H1 (cell line): ENCODE data around the gene STX10. TPM values are rescaled to one million over a fixed set of nuclear protein-coding genes. Genes with fewer than 3 reads are reported as not detected.

Experiments used
- ASH2L ChIP-seq: fragments of 200-600, 300-600 bp; sonication (generic); IDR thresholded peaks from one replicate; pipeline ENCODE4 v1.7.1; 2017; ENCODE audit warnings: low read length
- PHF8 ChIP-seq: fragments of 200-600 bp; sonication (generic); conservative IDR thresholded peaks from 2 replicates; pipeline ENCODE4 v1.7.1; 2012; ENCODE audit warnings: low read depth, mild to moderate bottlenecking, inconsistent platforms, low read length, moderate library complexity
- POLR2AphosphoS5 ChIP-seq: IDR thresholded peaks from 2 replicates; pipeline ENCODE4 v1.6.1; 2011; ENCODE audit warnings: low read depth, low read length
- polyA plus RNA-seq, 7 experiments: library from polyadenylated mRNA; depleted of rRNA in 3 of 7; stranded (reverse) in 5 of 7; unstranded in 2 of 7; fragments of >200 nt in 5 of 7; fragments of 200-250 nt in 2 of 7; gene quantifications; 1 replicate in 5 of 7; 2 replicates in 1 of 7; 4 replicates in 1 of 7; pipeline versions ENCODE4 v1.2.1 to v1.2.3, GENCODE V29; 2011 to 2013; ENCODE audit warnings: missing spikeins in 2 of 7, mixed read lengths in 2 of 7
- total RNA-seq: library from RNA; stranded (reverse); fragmentation: NEBNext Ultra II Directional; extraction: Animal tissue kit (Norgen Biotek cat#: 25700); gene quantifications from 2 replicates; pipeline ENCODE4 v1.2.1, GENCODE V29; 2021
- TF ChIP-seq, protein P1 (sequence below): fragments of 300-600 bp; sonication (generic); IDR thresholded peaks from 2 replicates; pipeline ENCODE4 v1.7.1; 2012; ENCODE audit warnings: low read length, moderate library complexity, mild to moderate bottlenecking, inconsistent platforms; ENCODE audit not compliant: insufficient replicate concordance

Gene STX10
- total and polyA plus RNA-seq, 2 of the 8 experiments (the other 6 are each of a cell fraction or from before 2014, with no cell fraction given), result 53.0 to 80.1 TPM

DNA sequence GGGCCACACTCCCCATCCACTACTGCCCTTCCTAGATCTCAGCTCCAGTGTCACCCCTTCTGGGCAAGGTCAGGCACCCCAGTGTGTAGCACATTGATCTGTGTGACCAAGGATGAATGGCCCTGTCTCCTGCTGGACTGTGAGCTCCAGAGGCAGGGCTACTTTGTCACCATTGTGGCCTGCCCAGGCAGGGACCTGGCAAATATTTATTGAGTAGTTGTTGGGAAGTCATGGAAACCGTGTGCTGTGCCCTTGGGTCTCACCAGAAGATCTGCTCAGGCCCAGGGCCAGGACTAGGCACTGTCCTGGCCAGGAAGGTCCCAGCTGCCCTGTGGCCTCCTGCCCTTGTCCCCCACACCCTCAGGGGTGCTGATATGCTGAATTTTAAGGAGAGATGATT, 21.6 kb downstream of the STX10 start (continued):
- TF ChIP-seq, protein P1, sequence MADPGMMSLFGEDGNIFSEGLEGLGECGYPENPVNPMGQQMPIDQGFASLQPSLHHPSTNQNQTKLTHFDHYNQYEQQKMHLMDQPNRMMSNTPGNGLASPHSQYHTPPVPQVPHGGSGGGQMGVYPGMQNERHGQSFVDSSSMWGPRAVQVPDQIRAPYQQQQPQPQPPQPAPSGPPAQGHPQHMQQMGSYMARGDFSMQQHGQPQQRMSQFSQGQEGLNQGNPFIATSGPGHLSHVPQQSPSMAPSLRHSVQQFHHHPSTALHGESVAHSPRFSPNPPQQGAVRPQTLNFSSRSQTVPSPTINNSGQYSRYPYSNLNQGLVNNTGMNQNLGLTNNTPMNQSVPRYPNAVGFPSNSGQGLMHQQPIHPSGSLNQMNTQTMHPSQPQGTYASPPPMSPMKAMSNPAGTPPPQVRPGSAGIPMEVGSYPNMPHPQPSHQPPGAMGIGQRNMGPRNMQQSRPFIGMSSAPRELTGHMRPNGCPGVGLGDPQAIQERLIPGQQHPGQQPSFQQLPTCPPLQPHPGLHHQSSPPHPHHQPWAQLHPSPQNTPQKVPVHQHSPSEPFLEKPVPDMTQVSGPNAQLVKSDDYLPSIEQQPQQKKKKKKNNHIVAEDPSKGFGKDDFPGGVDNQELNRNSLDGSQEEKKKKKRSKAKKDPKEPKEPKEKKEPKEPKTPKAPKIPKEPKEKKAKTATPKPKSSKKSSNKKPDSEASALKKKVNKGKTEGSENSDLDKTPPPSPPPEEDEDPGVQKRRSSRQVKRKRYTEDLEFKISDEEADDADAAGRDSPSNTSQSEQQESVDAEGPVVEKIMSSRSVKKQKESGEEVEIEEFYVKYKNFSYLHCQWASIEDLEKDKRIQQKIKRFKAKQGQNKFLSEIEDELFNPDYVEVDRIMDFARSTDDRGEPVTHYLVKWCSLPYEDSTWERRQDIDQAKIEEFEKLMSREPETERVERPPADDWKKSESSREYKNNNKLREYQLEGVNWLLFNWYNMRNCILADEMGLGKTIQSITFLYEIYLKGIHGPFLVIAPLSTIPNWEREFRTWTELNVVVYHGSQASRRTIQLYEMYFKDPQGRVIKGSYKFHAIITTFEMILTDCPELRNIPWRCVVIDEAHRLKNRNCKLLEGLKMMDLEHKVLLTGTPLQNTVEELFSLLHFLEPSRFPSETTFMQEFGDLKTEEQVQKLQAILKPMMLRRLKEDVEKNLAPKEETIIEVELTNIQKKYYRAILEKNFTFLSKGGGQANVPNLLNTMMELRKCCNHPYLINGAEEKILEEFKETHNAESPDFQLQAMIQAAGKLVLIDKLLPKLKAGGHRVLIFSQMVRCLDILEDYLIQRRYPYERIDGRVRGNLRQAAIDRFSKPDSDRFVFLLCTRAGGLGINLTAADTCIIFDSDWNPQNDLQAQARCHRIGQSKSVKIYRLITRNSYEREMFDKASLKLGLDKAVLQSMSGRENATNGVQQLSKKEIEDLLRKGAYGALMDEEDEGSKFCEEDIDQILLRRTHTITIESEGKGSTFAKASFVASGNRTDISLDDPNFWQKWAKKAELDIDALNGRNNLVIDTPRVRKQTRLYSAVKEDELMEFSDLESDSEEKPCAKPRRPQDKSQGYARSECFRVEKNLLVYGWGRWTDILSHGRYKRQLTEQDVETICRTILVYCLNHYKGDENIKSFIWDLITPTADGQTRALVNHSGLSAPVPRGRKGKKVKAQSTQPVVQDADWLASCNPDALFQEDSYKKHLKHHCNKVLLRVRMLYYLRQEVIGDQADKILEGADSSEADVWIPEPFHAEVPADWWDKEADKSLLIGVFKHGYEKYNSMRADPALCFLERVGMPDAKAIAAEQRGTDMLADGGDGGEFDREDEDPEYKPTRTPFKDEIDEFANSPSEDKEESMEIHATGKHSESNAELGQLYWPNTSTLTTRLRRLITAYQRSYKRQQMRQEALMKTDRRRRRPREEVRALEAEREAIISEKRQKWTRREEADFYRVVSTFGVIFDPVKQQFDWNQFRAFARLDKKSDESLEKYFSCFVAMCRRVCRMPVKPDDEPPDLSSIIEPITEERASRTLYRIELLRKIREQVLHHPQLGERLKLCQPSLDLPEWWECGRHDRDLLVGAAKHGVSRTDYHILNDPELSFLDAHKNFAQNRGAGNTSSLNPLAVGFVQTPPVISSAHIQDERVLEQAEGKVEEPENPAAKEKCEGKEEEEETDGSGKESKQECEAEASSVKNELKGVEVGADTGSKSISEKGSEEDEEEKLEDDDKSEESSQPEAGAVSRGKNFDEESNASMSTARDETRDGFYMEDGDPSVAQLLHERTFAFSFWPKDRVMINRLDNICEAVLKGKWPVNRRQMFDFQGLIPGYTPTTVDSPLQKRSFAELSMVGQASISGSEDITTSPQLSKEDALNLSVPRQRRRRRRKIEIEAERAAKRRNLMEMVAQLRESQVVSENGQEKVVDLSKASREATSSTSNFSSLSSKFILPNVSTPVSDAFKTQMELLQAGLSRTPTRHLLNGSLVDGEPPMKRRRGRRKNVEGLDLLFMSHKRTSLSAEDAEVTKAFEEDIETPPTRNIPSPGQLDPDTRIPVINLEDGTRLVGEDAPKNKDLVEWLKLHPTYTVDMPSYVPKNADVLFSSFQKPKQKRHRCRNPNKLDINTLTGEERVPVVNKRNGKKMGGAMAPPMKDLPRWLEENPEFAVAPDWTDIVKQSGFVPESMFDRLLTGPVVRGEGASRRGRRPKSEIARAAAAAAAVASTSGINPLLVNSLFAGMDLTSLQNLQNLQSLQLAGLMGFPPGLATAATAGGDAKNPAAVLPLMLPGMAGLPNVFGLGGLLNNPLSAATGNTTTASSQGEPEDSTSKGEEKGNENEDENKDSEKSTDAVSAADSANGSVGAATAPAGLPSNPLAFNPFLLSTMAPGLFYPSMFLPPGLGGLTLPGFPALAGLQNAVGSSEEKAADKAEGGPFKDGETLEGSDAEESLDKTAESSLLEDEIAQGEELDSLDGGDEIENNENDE, result no peak
- TF ChIP-seq POLR2AphosphoS5 (no peak), ASH2L (no peak), PHF8 (no peak)
